Nephron (organoid): ENCODE results near the gene MECP2.

Experiments
- H3K27ac Mint-ChIP-seq, 3 experiments: 2 replicates each; pipeline ENCODE4 v1.8.0; 2020; ENCODE audit warnings: mixed read lengths in 3 of 3, mild to moderate bottlenecking in 2 of 3, moderate library complexity in 1 of 3
- H3K27me3 Mint-ChIP-seq: 2 replicates; pipeline ENCODE4 v1.8.0; 2021; ENCODE audit warnings: low read depth, mild to moderate bottlenecking, moderate library complexity, mixed read lengths
- H3K36me3 Mint-ChIP-seq: 2 replicates; pipeline ENCODE4 v1.8.0; 2020; ENCODE audit warnings: low read depth, mixed read lengths
- H3K4me1 Mint-ChIP-seq: 2 replicates; pipeline ENCODE4 v1.8.0; 2020; ENCODE audit warnings: mixed read lengths
- H3K4me3 Mint-ChIP-seq, 3 experiments: 2 replicates each; pipeline ENCODE4 v1.8.0; 2020; ENCODE audit warnings: mild to moderate bottlenecking in 3 of 3, mixed read lengths in 3 of 3, moderate library complexity in 2 of 3
- H3K9me3 Mint-ChIP-seq: 2 replicates; pipeline ENCODE4 v1.8.0; 2020; ENCODE audit warnings: mixed read lengths
- TF ChIP-seq, protein P1 (sequence below), 3 experiments: fragments of 200-600 bp; sonication (generic); IDR thresholded peaks; one replicate each; pipeline ENCODE4 v1.5.0; 2021; ENCODE audit warnings: antibody characterized with exemption in 3 of 3; ENCODE audit not compliant: unreplicated experiment in 3 of 3

The MECP2 gene

DNA sequence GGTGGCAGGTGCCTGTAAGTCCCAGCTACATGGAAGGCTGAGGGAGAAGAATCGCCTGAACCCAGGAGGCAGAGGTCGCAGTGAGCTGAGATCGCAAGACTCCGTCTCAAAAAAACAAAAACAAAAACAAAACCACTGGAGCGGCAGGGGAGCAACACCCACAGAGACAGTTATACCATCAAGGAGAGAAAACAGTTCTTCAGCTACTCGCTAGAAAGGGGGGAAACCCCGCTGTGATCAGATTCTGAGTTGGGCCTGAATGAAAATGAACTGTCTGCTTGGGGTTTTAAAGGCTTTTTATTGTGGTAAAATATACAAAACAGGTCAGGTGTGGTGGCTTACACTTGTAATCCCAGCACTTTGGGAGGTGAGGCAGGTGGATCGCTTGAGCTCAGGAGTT is 61.0 kb downstream of the MECP2 start:
- H3K27me3 Mint-ChIP-seq: no peaks in the 10 kb centered on the region
- TF ChIP-seq, protein P1, sequence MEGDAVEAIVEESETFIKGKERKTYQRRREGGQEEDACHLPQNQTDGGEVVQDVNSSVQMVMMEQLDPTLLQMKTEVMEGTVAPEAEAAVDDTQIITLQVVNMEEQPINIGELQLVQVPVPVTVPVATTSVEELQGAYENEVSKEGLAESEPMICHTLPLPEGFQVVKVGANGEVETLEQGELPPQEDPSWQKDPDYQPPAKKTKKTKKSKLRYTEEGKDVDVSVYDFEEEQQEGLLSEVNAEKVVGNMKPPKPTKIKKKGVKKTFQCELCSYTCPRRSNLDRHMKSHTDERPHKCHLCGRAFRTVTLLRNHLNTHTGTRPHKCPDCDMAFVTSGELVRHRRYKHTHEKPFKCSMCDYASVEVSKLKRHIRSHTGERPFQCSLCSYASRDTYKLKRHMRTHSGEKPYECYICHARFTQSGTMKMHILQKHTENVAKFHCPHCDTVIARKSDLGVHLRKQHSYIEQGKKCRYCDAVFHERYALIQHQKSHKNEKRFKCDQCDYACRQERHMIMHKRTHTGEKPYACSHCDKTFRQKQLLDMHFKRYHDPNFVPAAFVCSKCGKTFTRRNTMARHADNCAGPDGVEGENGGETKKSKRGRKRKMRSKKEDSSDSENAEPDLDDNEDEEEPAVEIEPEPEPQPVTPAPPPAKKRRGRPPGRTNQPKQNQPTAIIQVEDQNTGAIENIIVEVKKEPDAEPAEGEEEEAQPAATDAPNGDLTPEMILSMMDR (IDR thresholded peaks at IDR 0.05; ENCODE audit: unreplicated experiment in 3 of 3): no peak
- peaks cover 26% of the 10 kb centered on the region for H3K36me3 Mint-ChIP-seq

DNA sequence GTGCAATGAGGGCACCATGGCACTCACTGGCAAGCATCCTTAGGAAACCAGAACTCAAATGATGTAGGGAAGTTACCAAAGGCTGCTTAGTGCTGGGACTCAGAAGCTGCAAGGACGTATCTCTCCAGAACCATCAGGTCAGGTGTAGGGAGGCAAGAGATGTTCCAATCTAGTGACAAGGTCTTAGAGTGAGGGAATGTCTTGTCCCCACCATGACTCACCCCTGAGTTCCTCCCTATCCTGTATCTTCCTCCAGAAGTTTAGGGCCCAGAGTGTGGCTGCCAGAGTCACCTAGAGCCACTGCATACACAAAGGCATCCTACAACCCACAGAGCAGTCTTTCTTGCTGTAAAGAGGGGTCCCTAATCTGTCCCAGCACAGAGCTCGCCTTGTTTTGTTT is 63.7 kb downstream of the MECP2 start:
- Mint-ChIP-seq H3K36me3 (peaks cover 26% of the 10 kb centered on the region), H3K4me3 (no peak overlapping the region), H3K27me3 (no peaks in the 10 kb centered on the region), H3K4me1 (peaks cover 7% of the 10 kb centered on the region), H3K27ac (no peak overlapping the region), H3K9me3 (peaks cover 3% of the 10 kb centered on the region)
- TF ChIP-seq, protein P1 (IDR thresholded peaks at IDR 0.05; ENCODE audit: unreplicated experiment in 3 of 3): no peak

More for the DNA sequence above, 61.0 kb downstream of the MECP2 start:
- peaks cover 23% of the 10 kb centered on the region for H3K4me1 Mint-ChIP-seq
- H3K4me3 Mint-ChIP-seq: no peak overlapping the region
- peaks cover 3% of the 10 kb centered on the region for H3K9me3 Mint-ChIP-seq
- no peak overlapping the region for H3K27ac Mint-ChIP-seq

DNA sequence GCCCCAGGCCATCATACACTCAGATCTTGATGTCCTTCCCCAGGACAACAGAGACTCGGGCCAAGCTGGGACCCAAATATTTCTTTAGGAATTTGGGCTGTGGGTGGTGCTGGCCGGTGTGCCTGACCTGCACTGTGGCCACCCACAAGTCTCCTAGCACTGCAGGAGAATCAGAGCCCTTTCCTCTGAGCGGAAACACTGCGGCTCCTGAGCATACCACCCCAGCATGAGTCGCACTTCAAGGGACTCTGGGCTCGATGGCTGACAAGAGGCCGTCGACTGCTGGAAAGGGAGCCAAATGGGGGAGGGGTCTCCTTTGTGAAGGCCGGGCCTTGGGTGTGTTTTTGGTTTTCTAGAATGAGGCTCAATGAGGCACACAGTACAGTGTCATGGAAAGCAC is 64.9 kb downstream of the MECP2 start:
- H3K4me1 Mint-ChIP-seq: peaks cover 7% of the 10 kb centered on the region
- H3K27ac Mint-ChIP-seq: peak overlapping the region in 1 of 3 experiments; percentile 48
- H3K9me3 Mint-ChIP-seq: no peaks in the 10 kb centered on the region
- H3K36me3 Mint-ChIP-seq: peaks cover 35% of the 10 kb centered on the region
- no peaks in the 10 kb centered on the region for H3K27me3 Mint-ChIP-seq
- TF ChIP-seq, protein P1 (IDR thresholded peaks at IDR 0.05; ENCODE audit: unreplicated experiment in 3 of 3): no peak
- H3K4me3 Mint-ChIP-seq: no peak overlapping the region

DNA sequence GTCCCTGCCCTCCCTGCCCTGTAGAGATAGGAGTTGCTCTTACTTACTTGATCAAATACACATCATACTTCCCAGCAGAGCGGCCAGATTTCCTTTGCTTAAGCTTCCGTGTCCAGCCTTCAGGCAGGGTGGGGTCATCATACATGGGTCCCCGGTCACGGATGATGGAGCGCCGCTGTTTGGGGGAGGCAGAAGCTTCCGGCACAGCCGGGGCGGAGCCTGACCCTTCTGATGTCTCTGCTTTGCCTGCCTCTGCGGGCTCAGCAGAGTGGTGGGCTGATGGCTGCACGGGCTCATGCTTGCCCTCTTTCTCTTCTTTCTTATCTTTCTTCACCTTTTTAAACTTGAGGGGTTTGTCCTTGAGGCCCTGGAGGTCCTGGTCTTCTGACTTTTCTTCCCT is 65.4 kb downstream of the MECP2 start:
- Mint-ChIP-seq H3K27ac (peak overlapping the region in 2 of 3 experiments; percentile 17 to 48), H3K4me3 (no peak overlapping the region), H3K4me1 (peaks cover 7% of the 10 kb centered on the region), H3K9me3 (no peaks in the 10 kb centered on the region), H3K36me3 (peaks cover 37% of the 10 kb centered on the region), H3K27me3 (no peaks in the 10 kb centered on the region)
- TF ChIP-seq, protein P1 (IDR thresholded peaks at IDR 0.05; ENCODE audit: unreplicated experiment in 3 of 3): no peak

DNA sequence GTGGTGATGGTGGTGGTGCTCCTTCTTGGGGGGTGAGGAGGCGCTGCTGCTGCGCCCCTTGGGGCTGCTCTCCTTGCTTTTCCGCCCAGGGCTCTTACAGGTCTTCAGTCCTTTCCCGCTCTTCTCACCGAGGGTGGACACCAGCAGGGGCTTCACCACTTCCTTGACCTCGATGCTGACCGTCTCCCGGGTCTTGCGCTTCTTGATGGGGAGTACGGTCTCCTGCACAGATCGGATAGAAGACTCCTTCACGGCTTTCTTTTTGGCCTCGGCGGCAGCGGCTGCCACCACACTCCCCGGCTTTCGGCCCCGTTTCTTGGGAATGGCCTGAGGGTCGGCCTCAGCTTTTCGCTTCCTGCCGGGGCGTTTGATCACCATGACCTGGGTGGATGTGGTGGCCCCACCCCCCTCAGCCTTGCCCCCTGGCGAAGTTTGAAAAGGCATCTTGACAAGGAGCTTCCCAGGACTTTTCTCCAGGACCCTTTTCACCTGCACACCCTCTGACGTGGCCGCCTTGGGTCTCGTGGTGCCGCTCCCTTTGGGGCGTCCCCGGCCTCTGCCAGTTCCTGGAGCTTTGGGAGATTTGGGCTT is 66.7 kb downstream of the MECP2 start:
- Mint-ChIP-seq H3K36me3 (peaks cover 37% of the 10 kb centered on the region), H3K4me1 (peaks cover 10% of the 10 kb centered on the region), H3K9me3 (no peaks in the 10 kb centered on the region), H3K27me3 (no peaks in the 10 kb centered on the region), H3K27ac (no peak overlapping the region), H3K4me3 (no peak overlapping the region)
- TF ChIP-seq, protein P1 (IDR thresholded peaks at IDR 0.05; ENCODE audit: unreplicated experiment in 3 of 3): no peak

DNA sequence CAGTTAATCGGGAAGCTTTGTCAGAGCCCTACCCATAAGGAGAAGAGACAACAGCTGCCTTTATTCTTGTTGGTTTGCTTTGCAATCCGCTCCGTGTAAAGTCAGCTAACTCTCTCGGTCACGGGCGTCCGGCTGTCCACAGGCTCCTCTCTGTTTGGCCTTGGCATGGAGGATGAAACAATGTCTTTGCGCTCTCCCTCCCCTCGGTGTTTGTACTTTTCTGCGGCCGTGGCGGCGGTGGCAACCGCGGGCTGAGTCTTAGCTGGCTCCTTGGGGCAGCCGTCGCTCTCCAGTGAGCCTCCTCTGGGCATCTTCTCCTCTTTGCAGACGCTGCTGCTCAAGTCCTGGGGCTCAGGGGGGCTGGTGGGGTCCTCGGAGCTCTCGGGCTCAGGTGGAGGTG is 67.3 kb downstream of the MECP2 start:
- peaks cover 40% of the 10 kb centered on the region for H3K36me3 Mint-ChIP-seq
- H3K27me3 Mint-ChIP-seq: no peaks in the 10 kb centered on the region
- peaks cover 14% of the 10 kb centered on the region for H3K4me1 Mint-ChIP-seq
- H3K4me3 Mint-ChIP-seq: no peak overlapping the region
- peak overlapping the region in 1 of 3 experiments; percentile 42 for H3K27ac Mint-ChIP-seq
- TF ChIP-seq, protein P1 (IDR thresholded peaks at IDR 0.05; ENCODE audit: unreplicated experiment in 3 of 3): no peak
- H3K9me3 Mint-ChIP-seq: no peaks in the 10 kb centered on the region
